GM18505 (cell line): Measurements from ENCODE around the gene MYMK.

Experiments used
- ATAC-seq: cut with Tn5 transposase; IDR thresholded peaks from one replicate; pipeline ENCODE4 v1.9.1; 2021; ENCODE audit not compliant: unreplicated experiment
- POLR2A ChIP-seq: IDR thresholded peaks from 4 replicates; pipeline ENCODE4 v1.6.1; 2011; ENCODE audit warnings: borderline replicate concordance; ENCODE audit not compliant: insufficient read depth, insufficient read length; ENCODE audit errors: extremely low read depth

The MYMK gene

DNA sequence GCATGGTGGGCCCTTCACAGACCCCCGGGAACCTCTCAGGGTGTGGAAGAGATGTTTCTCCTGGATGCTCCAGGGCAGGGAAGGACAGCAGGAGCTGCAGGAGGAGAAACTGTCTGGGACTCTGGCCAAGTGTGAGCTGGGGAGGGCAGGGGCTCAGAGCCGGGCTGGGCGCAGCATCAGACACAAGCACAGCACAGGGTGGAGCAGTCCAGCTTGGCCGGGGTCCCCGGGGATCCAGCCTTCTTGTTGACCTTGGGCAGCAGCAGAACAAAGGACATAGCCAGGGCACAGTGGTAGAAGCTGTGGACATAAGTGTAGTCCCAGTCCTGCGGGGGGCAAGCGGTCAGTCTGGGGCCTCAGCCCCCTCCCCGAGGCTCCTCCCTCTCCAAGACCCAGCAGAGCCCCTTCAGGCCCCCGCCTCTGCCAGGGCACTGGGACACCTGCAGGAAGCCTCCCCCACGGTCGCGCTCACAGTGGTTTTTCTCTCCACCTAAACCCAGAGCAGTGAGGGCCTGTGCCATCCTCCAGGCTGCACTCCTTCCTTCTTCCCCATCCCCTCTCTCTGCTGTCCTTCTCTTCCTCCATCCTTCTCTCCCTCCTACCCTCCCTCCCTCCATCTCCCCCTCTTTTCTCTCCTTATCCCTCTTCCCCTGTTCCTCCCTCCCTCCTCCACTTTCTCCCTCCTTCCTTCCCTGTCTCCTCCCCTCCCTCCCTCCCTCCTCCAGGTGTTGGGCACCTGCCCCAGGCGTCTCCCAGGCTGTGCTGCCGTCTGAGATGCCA is 10.1 kb downstream of the MYMK start:
- no peak for ATAC-seq
- TF ChIP-seq POLR2A, result no peak

DNA sequence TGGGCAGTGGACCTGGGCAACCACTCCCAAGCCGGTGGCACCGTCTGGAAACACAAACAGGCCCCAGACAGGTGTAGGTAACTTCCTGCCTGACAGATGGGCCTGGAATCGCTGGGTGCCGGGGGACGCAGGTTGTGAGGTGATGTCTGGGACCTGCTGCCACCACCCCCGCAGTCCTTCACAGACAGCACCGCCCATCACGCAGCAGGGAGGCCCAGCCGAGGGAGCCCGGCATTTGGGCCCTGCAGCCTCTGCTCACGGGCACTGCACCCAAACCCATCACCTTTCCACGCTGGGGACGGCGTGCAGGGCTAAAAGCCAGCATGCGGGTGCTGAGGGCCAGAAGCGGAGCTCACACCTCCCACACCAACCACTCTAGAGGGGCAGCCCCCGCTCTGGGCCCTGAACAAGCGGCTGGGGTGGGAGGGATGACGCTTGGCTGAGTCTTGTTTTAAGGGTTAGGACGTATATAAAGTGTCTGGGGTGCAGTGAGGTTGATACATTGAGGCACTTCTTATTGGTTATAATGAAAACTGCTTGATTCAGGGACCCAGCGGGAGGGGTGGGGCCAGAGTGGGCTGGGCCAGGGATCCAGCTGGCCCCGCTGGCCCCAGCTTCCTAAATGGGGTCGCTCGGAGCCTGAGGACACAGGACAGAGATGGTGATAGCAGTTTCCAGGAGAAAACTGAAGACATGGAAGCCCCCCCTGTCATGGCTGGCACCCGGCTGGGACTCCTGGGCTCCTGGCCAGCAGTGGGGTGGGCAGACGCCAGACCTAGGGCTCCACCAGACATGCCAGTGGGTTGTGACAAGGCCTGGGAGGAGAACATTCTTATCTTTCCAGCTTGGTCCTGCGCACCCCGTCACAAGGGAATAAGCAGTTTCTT is 11.3 kb downstream of the MYMK start:
- no peak for TF ChIP-seq POLR2A
- ATAC-seq, result no peak

DNA sequence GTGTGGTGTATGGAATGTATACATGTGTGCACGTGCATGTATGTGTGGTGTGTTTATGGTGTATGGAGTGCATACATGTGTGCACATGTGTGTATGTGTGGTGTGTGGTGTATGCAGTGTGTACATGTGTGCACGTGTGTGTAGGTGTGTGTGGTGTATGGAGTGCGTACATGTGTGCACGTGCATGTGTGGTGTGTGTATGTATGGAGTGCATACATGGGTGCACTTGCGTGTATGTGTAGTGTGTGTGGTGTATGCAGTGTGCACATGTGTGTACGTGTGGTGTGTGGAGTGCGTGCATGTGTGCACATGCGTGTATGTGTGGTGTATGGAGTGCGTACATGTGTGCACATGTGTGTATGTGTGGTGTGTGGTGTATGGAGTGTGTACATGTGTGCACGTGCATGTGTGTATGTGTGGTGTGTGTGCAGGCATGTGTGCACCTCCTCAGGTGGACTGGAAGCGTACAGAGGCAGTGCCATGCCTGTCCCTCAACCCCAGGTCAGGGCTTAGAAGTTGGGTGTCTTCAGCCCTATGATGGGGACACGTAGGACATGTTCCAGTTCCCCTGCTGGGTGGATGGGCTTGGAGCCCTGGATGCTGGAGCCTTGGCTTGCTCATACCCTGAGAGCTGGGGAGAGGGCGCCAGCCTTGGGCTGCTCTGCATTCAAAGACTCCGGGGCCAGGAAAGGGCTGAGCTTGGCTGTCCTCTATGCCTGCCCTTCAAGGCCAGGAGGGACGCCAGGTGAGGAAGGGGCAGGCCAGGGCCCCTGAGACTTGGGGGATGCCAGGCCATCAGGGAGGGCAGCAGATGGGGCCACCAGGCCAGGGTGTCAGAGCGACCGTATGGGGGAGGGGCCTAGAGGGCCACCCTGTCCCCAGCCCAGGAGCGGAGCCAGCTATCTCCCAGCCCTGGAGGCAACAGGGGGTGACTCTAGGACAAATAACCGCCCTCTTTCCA is 12.2 kb downstream of the MYMK start:
- TF ChIP-seq POLR2A, result no peak
- ATAC-seq, result no peak

DNA sequence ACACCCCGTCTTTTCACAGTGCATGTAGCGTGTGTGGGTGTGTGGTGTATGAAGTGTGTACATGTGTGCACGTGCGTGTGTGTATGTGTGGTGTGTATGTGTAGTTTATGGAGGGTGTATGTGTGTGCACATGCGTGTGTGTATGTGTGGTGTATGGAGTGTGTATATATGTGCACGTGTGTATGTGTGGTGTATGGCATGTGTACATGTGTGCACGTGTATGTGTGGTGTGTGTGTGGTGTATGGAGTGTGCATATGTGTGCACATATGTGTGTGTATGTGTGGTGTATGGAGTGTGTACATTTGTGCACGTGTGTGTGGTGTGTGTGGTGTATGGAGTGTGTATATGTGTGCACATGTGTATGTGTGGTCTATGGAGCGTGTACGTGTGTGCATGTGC is 13.2 kb downstream of the MYMK start:
- TF ChIP-seq POLR2A, result no peak
- ATAC-seq, result no peak

DNA sequence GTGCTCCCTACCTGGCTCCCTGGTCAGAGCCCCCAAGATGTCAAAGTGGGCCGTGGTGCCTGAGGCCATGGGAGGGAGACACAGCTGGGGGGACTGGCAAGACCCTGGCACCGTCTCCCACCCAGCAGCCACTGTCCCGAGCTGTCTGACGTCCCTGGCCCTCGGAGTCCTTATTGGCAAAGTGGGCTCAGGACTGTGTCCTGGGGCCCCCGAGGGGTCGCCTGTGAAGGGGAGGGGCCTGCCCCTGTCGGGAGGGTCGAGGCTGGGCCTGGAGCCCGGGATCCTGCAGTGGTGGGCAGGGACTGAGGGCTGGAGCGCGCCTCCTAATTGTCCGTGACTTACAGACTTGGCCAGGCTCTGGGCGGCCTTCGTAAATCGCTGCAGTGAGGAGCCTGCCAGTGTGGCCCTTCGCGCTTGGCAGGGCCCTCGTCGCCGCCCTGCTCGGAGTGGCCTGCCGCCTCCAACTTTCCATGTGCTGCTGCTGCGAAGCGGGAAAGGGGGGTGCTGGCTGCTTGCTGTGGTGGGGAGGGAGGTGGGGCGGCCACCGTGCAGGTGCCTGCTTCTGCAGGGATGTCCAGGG is 13.7 kb downstream of the MYMK start:
- TF ChIP-seq POLR2A, result no peak
- ATAC-seq, result no peak

DNA sequence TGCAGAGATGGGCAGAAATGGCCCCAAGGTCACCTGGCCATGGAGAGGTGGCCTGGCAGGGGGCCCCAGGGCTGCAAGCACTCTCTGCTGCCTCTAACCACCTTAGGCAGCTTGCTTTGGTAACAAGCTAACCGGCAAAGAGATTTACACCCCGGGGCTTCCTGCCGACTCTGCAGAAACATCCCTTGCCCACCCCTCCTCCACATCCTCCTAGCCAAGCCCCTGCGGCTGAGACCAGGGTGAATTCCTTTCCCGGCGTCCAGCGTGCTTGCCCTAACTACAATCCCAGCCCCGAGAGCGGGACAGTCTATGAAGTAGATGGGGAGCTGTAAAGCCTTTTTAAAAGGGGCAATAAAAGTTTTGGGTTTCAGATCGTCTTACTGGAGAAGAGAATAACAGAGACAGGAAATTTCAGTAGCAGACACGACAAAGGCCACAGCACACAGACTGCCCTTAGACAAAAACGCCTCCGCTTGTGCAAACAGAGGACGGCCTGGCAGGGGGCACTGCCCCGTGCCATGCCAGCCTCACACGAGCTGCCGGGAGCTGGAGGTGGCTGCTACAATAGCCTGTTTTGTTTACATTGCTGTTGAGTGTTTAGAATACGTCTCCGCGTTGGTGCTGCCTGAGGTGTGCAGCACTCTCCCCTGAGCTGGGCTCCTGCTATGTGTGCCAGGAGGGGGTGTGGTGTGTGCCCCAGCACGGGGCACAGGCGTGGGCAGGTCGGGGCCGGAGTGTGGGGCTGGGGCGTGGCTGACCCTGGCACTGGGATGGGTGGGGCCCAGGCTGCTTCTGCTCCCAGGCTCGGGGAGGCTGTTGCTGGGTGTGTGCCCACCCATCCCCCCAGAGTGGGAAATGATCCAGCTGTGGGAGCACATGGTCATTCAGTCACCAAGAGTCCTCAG is 15.3 kb downstream of the MYMK start:
- no peak for ATAC-seq
- TF ChIP-seq POLR2A, result no peak

DNA sequence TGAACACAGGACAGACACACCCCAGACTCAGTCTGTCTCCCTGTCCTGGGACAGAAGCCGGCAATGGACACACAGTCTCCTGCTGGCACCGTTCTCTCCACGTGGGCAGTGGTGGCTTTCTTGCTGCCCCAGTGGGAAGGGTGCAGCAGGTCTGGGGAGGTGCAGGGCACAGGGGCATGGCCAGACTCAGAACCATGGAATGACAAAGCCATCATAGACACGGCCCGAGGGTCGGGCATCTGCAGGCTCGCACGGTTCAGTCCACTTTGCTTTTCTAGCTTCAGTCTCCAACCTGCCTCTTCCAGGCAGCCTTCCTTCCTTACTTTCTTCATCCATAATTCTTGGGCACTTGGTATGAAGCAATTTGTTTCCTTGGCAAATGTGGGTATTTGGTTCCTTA is 16.7 kb downstream of the MYMK start:
- TF ChIP-seq POLR2A, result no peak
- ATAC-seq, result no peak

DNA sequence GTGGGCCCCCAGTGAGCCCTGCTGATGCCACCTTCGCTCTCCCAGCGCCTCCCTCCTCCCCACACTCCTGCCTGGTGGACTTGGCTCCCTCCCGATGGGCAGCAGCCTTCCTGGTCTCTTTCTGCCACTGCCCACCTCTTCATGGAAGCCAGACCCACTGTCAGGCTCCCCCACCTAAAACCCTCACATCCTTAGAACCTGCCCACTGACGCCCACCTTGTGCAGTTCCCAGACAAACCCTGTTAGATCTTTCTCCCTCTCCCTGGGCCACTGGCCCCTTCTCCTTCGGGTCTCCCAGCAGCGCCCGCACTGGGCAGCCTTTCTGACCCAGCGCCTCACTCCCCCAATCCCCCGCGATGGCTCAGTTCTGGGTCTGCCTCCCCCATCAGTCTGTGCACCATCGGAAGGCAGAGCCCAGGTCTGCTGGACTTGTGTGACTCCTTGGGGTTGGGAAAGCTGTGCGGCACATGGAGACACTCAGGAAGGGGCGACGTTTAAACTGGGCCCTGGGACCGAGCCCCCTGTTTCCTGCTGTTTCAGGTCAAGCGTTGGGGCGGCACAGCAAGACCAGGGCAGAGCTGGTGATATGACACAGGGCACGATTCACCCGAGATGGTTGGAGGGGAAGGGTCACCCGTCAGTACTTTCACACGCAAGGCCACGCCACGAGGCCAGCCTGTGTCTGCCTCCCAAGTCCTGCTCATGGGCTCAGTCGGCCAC is 17.4 kb downstream of the MYMK start:
- ATAC-seq, result no peak
- no peak for TF ChIP-seq POLR2A

DNA sequence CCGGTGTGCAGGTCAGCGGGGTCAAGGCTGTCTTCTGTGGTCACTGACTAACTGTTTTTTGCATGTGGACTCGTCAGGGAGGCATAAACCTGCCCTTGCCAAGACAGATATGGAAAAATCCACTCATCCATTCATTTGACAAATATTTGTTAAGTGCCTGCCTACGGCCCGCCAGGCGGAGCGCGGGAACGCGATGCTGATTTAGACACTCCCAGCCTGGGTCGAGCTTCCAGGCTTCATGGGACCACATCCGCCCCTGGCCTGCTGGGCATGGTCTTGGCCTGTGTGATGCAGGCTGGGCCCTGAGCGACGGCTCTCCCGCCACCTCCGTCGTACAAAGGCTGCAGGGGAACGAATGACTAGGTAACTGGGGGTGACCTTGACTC is 18.1 kb downstream of the MYMK start:
- ATAC-seq, result no peak
- TF ChIP-seq POLR2A, result no peak

DNA sequence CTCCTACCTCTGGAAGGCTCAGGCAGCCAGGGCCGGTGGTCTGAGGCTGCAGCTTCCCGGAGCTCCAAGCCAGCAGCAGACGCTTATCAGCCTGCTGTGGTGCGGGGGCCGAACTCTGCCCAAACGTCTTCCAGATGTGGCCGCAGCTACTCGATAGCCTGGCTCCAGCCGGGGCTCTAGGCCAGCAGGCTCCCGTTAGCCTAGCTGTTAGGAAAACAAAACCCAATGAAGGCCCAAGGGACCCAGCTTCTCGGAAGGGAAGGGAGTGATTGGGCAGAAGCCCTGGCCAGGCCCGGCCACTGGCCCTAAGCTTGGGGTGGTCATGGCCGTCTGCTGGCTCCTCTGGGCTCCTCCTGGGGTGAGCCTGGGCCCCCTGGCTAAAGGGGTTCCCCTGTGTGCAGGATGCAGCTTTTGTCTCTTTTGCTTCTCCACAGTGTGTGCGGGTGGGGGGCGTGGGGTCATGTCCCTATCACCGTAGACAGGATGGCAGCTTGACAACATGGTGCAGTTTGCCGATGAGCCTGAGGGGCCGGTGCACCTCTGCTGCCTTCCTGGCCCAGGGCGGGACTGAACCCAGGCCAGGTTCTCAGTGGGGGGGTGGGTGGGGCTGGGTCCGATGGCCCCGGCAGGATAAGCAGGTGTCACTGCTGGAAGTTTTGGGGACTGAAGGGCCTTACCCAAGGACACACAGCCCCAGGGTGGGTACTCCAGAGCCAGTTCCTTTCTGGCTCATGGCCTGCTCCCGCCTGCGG is 18.7 kb downstream of the MYMK start:
- no peak for ATAC-seq
- no peak for TF ChIP-seq POLR2A
